SK-N-DZ (cell line): ENCODE results near the gene NHLH2.

ENCODE experiments used
- DNase-seq: peaks from one replicate; pipeline ENCODE4 v3.0.0-alpha.2; 2015; ENCODE audit warnings: low spot score

Gene NHLH2

GRCh38 chr1:115805597-115805996 is 35.3 kb downstream of the NHLH2 start:
- no peak for DNase-seq

GRCh38 chr1:115802416-115802815 is 38.5 kb downstream of the NHLH2 start:
- DNase-seq, result no peak

GRCh38 chr1:115797486-115797885 is 43.4 kb downstream of the NHLH2 start:
- DNase-seq, result no peak

- DNase-seq, result no peak
These were observed 44.0 kb downstream of the NHLH2 start for GRCh38 chr1:115796897-115797296.

- no peak for DNase-seq
These were observed 44.9 kb downstream of the NHLH2 start for GRCh38 chr1:115796036-115796435.

- DNase-seq, result no peak
These were observed 45.8 kb downstream of the NHLH2 start for GRCh38 chr1:115794976-115795639.

- DNase-seq, result no peak
These were observed 47.8 kb downstream of the NHLH2 start for GRCh38 chr1:115793162-115793561.

GRCh38 chr1:115791816-115792215 is 49.1 kb downstream of the NHLH2 start:
- no peak for DNase-seq

- DNase-seq, result no peak
These were observed 50.1 kb downstream of the NHLH2 start for GRCh38 chr1:115790846-115791245.

GRCh38 chr1:115790356-115790755 is 50.6 kb downstream of the NHLH2 start:
- DNase-seq, result no peak
